Right lung (tissue), 5 donors: ENCODE measurements around the gene ZFP57. TPM values are rescaled to one million over a fixed set of nuclear protein-coding genes. Genes with fewer than 3 reads are reported as not detected.
A peak's percentile ranks its signal among the peaks of the same experiment; 100 is the strongest.

ENCODE experiments used
- DNase-seq, 2 donors: peaks; one replicate each; pipeline ENCODE4 v3.0.0-alpha.2; 2013
- polyA plus RNA-seq, 5 donors: library from polyadenylated mRNA; unstranded; fragments of 120-200 nt; gene quantifications; one replicate each; pipeline versions ENCODE4 v1.2.1 to v1.2.3, GENCODE V29; 2013; ENCODE audit warnings: inconsistent platforms in 1 of 5, low replicate concordance in 1 of 5; ENCODE audit not compliant: insufficient read length in 5 of 5, insufficient read depth in 1 of 5

ZFP57 gene
- polyA plus RNA-seq, 5 donors, result 0.61 TPM; not detected in 4

- DNase-seq, result no peak
Measured at GRCh38 chr6:29655658-29656057, 25.3 kb downstream of the ZFP57 start.

GRCh38 chr6:29653452-29654038, 27.4 kb downstream of the ZFP57 start:
- DNase-seq, result peak; percentile 46

- DNase-seq, result no peak
Measured at GRCh38 chr6:29652198-29652584, 28.8 kb downstream of the ZFP57 start.

- DNase-seq, result no peak
Measured at GRCh38 chr6:29651413-29652197, 29.3 kb downstream of the ZFP57 start.

- peak; percentile 93 to 97 for DNase-seq
Measured at GRCh38 chr6:29649701-29650673, 31.0 kb downstream of the ZFP57 start.

- DNase-seq, result no peak
Measured at GRCh38 chr6:29647927-29648642, 32.9 kb downstream of the ZFP57 start.

- no peak for DNase-seq
Measured at GRCh38 chr6:29641430-29642148, 39.4 kb downstream of the ZFP57 start.

GRCh38 chr6:29637247-29637646, 43.7 kb downstream of the ZFP57 start:
- DNase-seq, result no peak

- peak in 1 of 2 donors; percentile 31 for DNase-seq
Measured at GRCh38 chr6:29633534-29633905, 47.4 kb downstream of the ZFP57 start.

- DNase-seq, result peak; percentile 90 to 91
Measured at GRCh38 chr6:29632789-29633533, 48.0 kb downstream of the ZFP57 start, which contains the start of gene GABBR1. Gene GABBR1 (minus strand): TSS chr6:29633183. CDS start chr6:29632385, 798 bp downstream.

GRCh38 chr6:29631860-29632731, 48.9 kb downstream of the ZFP57 start:
- peak; percentile 57 to 68 for DNase-seq

- DNase-seq, result no peak
Measured at GRCh38 chr6:29631209-29631810, 49.6 kb downstream of the ZFP57 start.

GRCh38 chr6:29630315-29630714, 50.6 kb downstream of the ZFP57 start:
- no peak for DNase-seq

GRCh38 chr6:29629571-29629970, 51.4 kb downstream of the ZFP57 start:
- no peak for DNase-seq

GRCh38 chr6:29628419-29629281, 52.3 kb downstream of the ZFP57 start:
- DNase-seq, result peak; percentile 58 to 70

- DNase-seq, result peak; percentile 77 to 78
Measured at GRCh38 chr6:29627755-29628418, 53.1 kb downstream of the ZFP57 start.
